B cell (primary cell): ENCODE results near the gene GSX1. TPM values are rescaled to one million over a fixed set of nuclear protein-coding genes. Genes with fewer than 3 reads are reported as not detected.

Source experiments
- ATAC-seq: fragments of 200-7000 bp; cut with Tn5 transposase; one replicate; pipeline ENCODE4 v1.10.0; 2021; ENCODE audit warnings: low read depth, mild to moderate bottlenecking, moderate number of reproducible peaks, moderate library complexity
- CTCF ChIA-PET: fragments of 350-600 bp; sonication (Branson Sonifier 250); formaldehyde crosslinking; loops from one replicate; lab custom pipeline; 2021; ENCODE audit warnings: antibody characterized with exemption, inconsistent platforms; lab: Charles Lee
- POLR2A ChIA-PET: fragments of 350-600 bp; sonication (Branson Sonifier 250); formaldehyde crosslinking; loops from one replicate; lab custom pipeline; 2021; ENCODE audit warnings: antibody characterized with exemption; lab: Charles Lee
- DNase-seq: peaks from one replicate; pipeline ENCODE4 v3.0.0; 2013
- H2AFZ ChIP-seq: 2 replicates; pipeline ENCODE4 v1.6.1; 2012; ENCODE audit warnings: mild to moderate bottlenecking, low read depth, low read length; ENCODE audit not compliant: insufficient read depth, poor library complexity, severe bottlenecking
- H3K27ac ChIP-seq, 2 donors: 1 replicate in 1 of 2; 2 replicates in 1 of 2; pipeline ENCODE4 v1.5.1; 2012 to 2013; ENCODE audit warnings: low read length in 2 of 2, mild to moderate bottlenecking in 2 of 2, moderate library complexity in 1 of 2
- H3K27me3 ChIP-seq, 4 experiments: fragments of 200-600 bp in 1 of 4; sonication (generic) in 1 of 4; replicated peaks in 1 of 4; 1 replicate in 2 of 4; 2 replicates in 2 of 4; pipeline versions ENCODE4 v1.6.1 to v1.7.0; 2013 to 2016; ENCODE audit warnings: low read length in 3 of 4, mild to moderate bottlenecking in 2 of 4, mixed read lengths in 1 of 4, moderate library complexity in 1 of 4; ENCODE audit not compliant: insufficient read depth in 4 of 4, control insufficient read depth in 3 of 4; ENCODE audit errors: control extremely low read depth in 1 of 4
- H3K36me3 ChIP-seq, 2 experiments: replicated peaks in 1 of 2; 1 replicate in 1 of 2; 2 replicates in 1 of 2; pipeline versions ENCODE4 v1.6.1 to v1.7.1; 2013; ENCODE audit warnings: low read length in 1 of 2; ENCODE audit not compliant: insufficient read depth in 2 of 2, control insufficient read depth in 1 of 2; ENCODE audit errors: control extremely low read depth in 1 of 2, extremely low read depth in 1 of 2
- H3K4me1 ChIP-seq, 2 donors: fragments of 200-600 bp in 1 of 2; sonication (generic) in 1 of 2; 1 replicate in 1 of 2; 2 replicates in 1 of 2; pipeline versions ENCODE4 v1.5.1 to v1.6.1; 2013 to 2017; ENCODE audit warnings: low read length in 2 of 2; ENCODE audit not compliant: control insufficient read depth in 2 of 2, insufficient read depth in 2 of 2
- H3K4me2 ChIP-seq: replicated peaks from 2 replicates; pipeline ENCODE3; 2012; ENCODE audit warnings: mild to moderate bottlenecking, low read depth, low read length; ENCODE audit not compliant: poor library complexity, severe bottlenecking
- H3K4me3 ChIP-seq, 5 experiments: fragments of 200-600 bp in 1 of 5; sonication (generic) in 1 of 5; 1 replicate in 3 of 5; 2 replicates in 2 of 5; pipeline versions ENCODE4 v1.5.1 to v1.7.0; 2011 to 2016; ENCODE audit warnings: low read length in 4 of 5, mild to moderate bottlenecking in 4 of 5, low read depth in 2 of 5, control low read depth in 1 of 5, moderate library complexity in 1 of 5; ENCODE audit not compliant: insufficient read depth in 1 of 5; ENCODE audit errors: control extremely low read depth in 1 of 5, extremely low read depth in 1 of 5
- H3K79me2 ChIP-seq: fragments of 200-600 bp; sonication (generic); one replicate; pipeline ENCODE4 v1.6.0; 2016; ENCODE audit warnings: low read length; ENCODE audit not compliant: control insufficient read depth, insufficient read depth
- H3K9ac ChIP-seq: fragments of 200-600 bp; sonication (generic); 2 replicates; pipeline ENCODE4 v1.6.1; 2017; ENCODE audit warnings: mild to moderate bottlenecking, low read length, moderate library complexity
- H3K9me3 ChIP-seq, 3 donors: one replicate each; pipeline versions ENCODE4 v1.6.1 to v1.7.1; 2013; ENCODE audit warnings: low read length in 2 of 3; ENCODE audit not compliant: control insufficient read depth in 2 of 3, insufficient read depth in 1 of 3; ENCODE audit errors: control extremely low read depth in 1 of 3
- H4K20me1 ChIP-seq: 2 replicates; pipeline ENCODE4 v1.6.0; 2012; ENCODE audit warnings: mild to moderate bottlenecking, low read length; ENCODE audit not compliant: insufficient read depth, control insufficient read depth, poor library complexity, severe bottlenecking
- H3K27ac Mint-ChIP-seq: one replicate; pipeline ENCODE4 v1.8.0; 2021; ENCODE audit warnings: mixed read lengths
- H3K27me3 Mint-ChIP-seq: one replicate; pipeline ENCODE4 v1.8.0; 2021; ENCODE audit warnings: mixed read lengths
- H3K4me1 Mint-ChIP-seq: one replicate; pipeline ENCODE4 v1.8.0; 2021; ENCODE audit warnings: mixed read lengths
- H3K4me3 Mint-ChIP-seq: one replicate; pipeline ENCODE4 v1.8.0; 2021; ENCODE audit warnings: mixed read lengths
- H3K9me3 Mint-ChIP-seq: one replicate; pipeline ENCODE4 v1.8.0; 2022; ENCODE audit warnings: mixed read lengths; ENCODE audit not compliant: insufficient read depth
- EZH2 ChIP-seq: IDR thresholded peaks from 2 replicates; pipeline ENCODE4 v1.6.1; 2012; ENCODE audit warnings: borderline replicate concordance, low read depth, mild to moderate bottlenecking, moderate library complexity, low read length; ENCODE audit not compliant: insufficient read depth, poor library complexity, severe bottlenecking
- WGBS: methylation state at CpG from one replicate; pipeline ENCODE4 v1.1.5; 2013; ENCODE audit warnings: missing lambda C conversion rate; ENCODE audit not compliant: insufficient coverage; 5-methylcytosine and 5-hydroxymethylcytosine counted together
- intact Hi-C: fragments of 100-400 bp; cut with micrococcal nuclease; formaldehyde crosslinking; loops from one replicate; pipeline ENCODE4 v1.10.0; 2022
- polyA plus RNA-seq: library from polyadenylated mRNA; depleted of rRNA; stranded (reverse); fragments of >200 nt; gene quantifications from 2 replicates; pipeline ENCODE4 v1.2.3, GENCODE V29; 2012
- total RNA-seq, 2 donors: library from RNA; stranded (reverse); fragments of 120-200 nt in 1 of 2; gene quantifications; 1 replicate in 1 of 2; 2 replicates in 1 of 2; pipeline versions ENCODE4 v1.2.3 to v1.2.4, GENCODE V29; 2013 to 2022
- TF ChIP-seq, protein P1 (sequence below): fragments of 200-600 bp; IDR thresholded peaks from one replicate; pipeline ENCODE4 v1.8.0; 2022; ENCODE audit warnings: antibody characterized with exemption, mild to moderate bottlenecking

Gene GSX1
- total and polyA plus RNA-seq, 2 donors (not counting 1 experiment from before 2014, with no cell fraction given), result not detected

DNA sequence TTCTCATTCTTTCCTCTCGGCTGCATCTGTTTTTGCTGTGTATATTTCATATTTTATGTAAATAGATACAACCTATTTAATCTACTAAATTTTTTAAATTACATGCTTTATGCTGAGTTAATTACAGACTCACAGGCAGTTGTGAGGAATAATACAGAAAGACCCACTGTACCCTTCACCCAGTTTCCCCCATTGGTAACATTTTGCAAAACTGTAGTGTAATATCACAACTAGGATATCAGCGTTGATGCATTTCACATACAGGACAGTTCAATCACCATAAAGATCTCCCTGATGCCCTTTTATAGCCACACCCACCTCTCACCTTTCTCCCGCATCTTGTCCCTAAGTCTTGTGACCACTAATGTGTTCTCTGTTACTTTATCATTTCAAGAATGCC, 43.5 kb downstream of the GSX1 start:
- H3K27ac ChIP-seq, result no peak overlapping the region
- ChIA-PET CTCF (interaction anchor here (1.7 to 6.8 kb wide), 2 partner anchors 8 to 148 kb away, joined by 6 to 72 read pairs; no protein-coding TSS in a partner anchor), POLR2A (no interaction called here)
- H2AFZ ChIP-seq, result no peak overlapping the region
- no peak for DNase-seq
- Mint-ChIP-seq H3K27ac (no peak overlapping the region), H3K9me3 (no peaks in the 10 kb centered on the region), H3K27me3 (peaks cover 53% of the 10 kb centered on the region), H3K4me1 (no peaks in the 10 kb centered on the region), H3K4me3 (no peak overlapping the region)
- no peak overlapping the region for H3K9ac ChIP-seq
- intact Hi-C loops, result loop anchor here (10.0 kb wide), 1 partner anchor 79 kb away; the partner anchor contains the start of gene PDX1
- peaks cover 0 to 18% (median 8%) of the 10 kb centered on the region in 4 experiments for H3K27me3 ChIP-seq
- no peak overlapping the region for H3K4me2 ChIP-seq
- H4K20me1 ChIP-seq, result no peaks in the 10 kb centered on the region
- no peaks in the 10 kb centered on the region for H3K4me1 ChIP-seq
- ATAC-seq, result no peak
- no peak overlapping the region for H3K4me3 ChIP-seq
- 100% methylated on average over 1 of the region's 3 CpGs for WGBS
- H3K79me2 ChIP-seq, result no peaks in the 10 kb centered on the region
- no peaks in the 10 kb centered on the region for H3K9me3 ChIP-seq
- no peaks in the 10 kb centered on the region for H3K36me3 ChIP-seq
- no peak for TF ChIP-seq EZH2
- TF ChIP-seq, protein P1, sequence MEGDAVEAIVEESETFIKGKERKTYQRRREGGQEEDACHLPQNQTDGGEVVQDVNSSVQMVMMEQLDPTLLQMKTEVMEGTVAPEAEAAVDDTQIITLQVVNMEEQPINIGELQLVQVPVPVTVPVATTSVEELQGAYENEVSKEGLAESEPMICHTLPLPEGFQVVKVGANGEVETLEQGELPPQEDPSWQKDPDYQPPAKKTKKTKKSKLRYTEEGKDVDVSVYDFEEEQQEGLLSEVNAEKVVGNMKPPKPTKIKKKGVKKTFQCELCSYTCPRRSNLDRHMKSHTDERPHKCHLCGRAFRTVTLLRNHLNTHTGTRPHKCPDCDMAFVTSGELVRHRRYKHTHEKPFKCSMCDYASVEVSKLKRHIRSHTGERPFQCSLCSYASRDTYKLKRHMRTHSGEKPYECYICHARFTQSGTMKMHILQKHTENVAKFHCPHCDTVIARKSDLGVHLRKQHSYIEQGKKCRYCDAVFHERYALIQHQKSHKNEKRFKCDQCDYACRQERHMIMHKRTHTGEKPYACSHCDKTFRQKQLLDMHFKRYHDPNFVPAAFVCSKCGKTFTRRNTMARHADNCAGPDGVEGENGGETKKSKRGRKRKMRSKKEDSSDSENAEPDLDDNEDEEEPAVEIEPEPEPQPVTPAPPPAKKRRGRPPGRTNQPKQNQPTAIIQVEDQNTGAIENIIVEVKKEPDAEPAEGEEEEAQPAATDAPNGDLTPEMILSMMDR, result no peak

DNA sequence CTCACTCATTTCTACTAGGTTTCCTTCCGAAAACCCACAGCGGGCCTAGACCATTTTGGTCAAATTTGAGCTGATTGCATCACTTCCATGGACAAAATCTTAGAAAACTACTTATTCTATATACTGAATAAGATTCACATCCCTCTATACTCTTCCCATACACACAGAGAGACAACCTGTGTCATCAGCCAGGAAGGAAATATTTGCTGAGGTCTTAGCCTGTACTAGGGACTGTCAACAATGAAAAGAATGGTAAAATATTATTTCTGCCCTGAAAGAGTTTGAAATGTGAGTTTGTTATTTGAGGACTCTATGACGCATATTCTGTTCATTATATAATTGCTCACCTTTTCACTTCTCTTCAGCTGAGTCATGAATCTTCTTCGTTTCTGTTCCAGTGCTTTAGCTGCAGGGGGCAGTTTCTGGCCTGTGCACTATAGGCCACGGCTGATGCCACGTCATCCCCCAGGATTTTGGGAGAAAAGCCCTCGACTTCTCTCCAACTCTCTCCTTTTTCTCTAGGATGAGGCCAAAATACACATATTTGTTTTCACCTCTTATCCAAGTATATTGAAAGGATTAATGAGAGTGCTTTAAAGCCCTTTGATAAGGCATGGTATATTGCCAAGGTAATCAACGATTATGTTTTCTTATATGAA, 47.7 kb downstream of the GSX1 start:
- no peaks in the 10 kb centered on the region for H3K4me1 Mint-ChIP-seq
- no peaks in the 10 kb centered on the region for H4K20me1 ChIP-seq
- no peaks in the 10 kb centered on the region for H3K36me3 ChIP-seq
- no peak for ATAC-seq
- no peak for DNase-seq
- H3K4me3 ChIP-seq, result no peak overlapping the region
- ChIA-PET CTCF (interaction anchor here (6.8 kb wide), 1 partner anchor 12 kb away, joined by 72 read pairs; no protein-coding TSS in a partner anchor), POLR2A (no interaction called here)
- no peak overlapping the region for H3K27ac Mint-ChIP-seq
- no peak overlapping the region for H3K9ac ChIP-seq
- intact Hi-C loops, result loop anchor here (10.0 kb wide), 1 partner anchor 75 kb away; the partner anchor contains the start of gene PDX1
- H3K9me3 Mint-ChIP-seq, result no peaks in the 10 kb centered on the region
- H3K4me3 Mint-ChIP-seq, result no peak overlapping the region
- no peaks in the 10 kb centered on the region for H3K79me2 ChIP-seq
- H3K4me2 ChIP-seq, result no peak overlapping the region
- peaks cover 48% of the 10 kb centered on the region for H3K27me3 Mint-ChIP-seq
- TF ChIP-seq, protein P1, result no peak
- TF ChIP-seq EZH2, result no peak
- H3K9me3 ChIP-seq, result peaks cover 0 to 5% (median 0%) of the 10 kb centered on the region in 3 donors
- H2AFZ ChIP-seq, result no peak overlapping the region
- H3K4me1 ChIP-seq, result no peaks in the 10 kb centered on the region
- peaks cover 0 to 12% (median 5%) of the 10 kb centered on the region in 4 experiments for H3K27me3 ChIP-seq
- 81% methylated on average over 4 of the region's 8 CpGs for WGBS
- no peak overlapping the region for H3K27ac ChIP-seq
